HFF-Myc (cell line): ENCODE data around the gene CHL1.

ENCODE experiments used
- DNase-seq: peaks from one replicate; pipeline ENCODE4 v3.0.0-alpha.2; 2011; ENCODE audit warnings: low read depth; ENCODE audit errors: extremely low read depth
- H3K4me3 ChIP-seq: replicated peaks from 2 replicates; pipeline ENCODE4 v1.5.1; 2011; ENCODE audit warnings: low read depth, mild to moderate bottlenecking, control low read depth, low read length
- TF ChIP-seq, protein P1 (sequence below): IDR thresholded peaks from 2 replicates; pipeline ENCODE4 v1.5.1; 2012; ENCODE audit warnings: mild to moderate bottlenecking, low read depth, low read length, control low read depth; ENCODE audit errors: missing control alignments

The CHL1 gene

DNA sequence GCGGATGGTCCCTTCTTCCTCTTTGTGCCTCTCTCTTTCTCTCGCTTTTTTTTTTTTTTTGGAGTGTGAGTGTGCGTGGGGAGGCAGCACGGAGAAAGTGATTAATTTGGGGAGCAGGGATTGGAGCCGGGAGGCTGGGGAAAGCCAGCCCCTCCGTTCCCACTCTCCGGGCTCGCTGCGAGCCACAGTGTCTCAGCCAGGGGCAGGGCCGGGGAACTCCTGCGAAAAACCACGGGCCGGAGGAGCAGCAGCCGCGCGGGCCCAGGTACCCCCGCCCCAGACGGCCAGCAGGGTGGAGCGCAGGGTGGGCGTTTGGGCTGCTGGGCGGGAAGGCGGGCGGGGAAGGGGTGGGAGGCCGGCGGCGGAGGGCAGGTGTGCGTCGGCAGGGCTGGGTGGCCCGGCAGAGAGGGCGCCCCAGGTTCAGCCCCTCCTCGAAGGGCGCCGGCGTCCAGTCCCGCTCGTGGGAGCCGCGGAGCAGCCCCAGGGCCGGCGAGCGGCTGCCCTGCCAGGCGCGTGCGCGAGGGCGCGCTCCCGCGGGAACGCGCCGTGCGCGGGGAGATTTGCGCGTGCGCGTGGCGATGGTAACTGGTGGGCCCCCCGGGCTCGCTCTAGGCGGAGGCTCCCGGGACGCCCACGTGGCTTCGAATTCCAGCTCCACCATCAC, 1.4 kb downstream of the CHL1 start:
- TF ChIP-seq, protein P1, sequence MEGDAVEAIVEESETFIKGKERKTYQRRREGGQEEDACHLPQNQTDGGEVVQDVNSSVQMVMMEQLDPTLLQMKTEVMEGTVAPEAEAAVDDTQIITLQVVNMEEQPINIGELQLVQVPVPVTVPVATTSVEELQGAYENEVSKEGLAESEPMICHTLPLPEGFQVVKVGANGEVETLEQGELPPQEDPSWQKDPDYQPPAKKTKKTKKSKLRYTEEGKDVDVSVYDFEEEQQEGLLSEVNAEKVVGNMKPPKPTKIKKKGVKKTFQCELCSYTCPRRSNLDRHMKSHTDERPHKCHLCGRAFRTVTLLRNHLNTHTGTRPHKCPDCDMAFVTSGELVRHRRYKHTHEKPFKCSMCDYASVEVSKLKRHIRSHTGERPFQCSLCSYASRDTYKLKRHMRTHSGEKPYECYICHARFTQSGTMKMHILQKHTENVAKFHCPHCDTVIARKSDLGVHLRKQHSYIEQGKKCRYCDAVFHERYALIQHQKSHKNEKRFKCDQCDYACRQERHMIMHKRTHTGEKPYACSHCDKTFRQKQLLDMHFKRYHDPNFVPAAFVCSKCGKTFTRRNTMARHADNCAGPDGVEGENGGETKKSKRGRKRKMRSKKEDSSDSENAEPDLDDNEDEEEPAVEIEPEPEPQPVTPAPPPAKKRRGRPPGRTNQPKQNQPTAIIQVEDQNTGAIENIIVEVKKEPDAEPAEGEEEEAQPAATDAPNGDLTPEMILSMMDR = no peak
- no peak for DNase-seq
- H3K4me3 ChIP-seq = no peak overlapping the region

- no peak overlapping the region for H3K4me3 ChIP-seq
- TF ChIP-seq, protein P1 = no peak
- DNase-seq = no peak
These were observed 3.3 kb downstream of the CHL1 start for GRCh38 chr3:199835-200234.

DNA sequence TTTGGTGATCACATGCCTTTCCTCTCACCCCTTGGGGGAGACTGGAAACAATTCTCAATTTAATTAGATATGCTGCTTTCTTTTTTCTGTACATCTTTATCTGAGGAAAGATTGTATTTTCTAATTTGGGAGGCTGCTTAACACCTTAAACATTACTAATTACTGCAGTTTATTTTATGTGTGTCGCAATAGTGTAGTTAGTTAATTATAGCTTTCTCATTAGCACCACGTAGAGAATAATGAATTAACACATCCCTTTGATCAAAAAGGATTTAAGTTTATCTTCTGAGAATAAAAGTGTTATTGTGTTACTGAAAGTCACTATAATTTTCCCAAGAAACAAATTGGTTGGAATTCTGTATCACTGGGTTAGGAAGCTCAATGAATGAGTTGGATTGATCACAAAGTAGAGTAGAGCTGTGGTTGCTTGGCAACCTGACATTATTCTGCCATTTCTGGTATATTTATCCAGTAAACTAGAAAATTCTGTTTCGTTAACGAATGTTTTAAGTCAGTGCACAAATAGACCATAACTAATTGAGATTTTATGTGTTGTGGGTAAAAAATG, 4.3 kb downstream of the CHL1 start:
- no peak for DNase-seq
- H3K4me3 ChIP-seq = no peak overlapping the region
- TF ChIP-seq, protein P1 = no peak

GRCh38 chr3:204102-204501, 7.5 kb downstream of the CHL1 start:
- H3K4me3 ChIP-seq = no peak overlapping the region
- DNase-seq = no peak
- TF ChIP-seq, protein P1 = no peak

GRCh38 chr3:207973-208372, 11.4 kb downstream of the CHL1 start:
- TF ChIP-seq, protein P1 = no peak
- DNase-seq = no peak
- H3K4me3 ChIP-seq = no peak overlapping the region

- no peak overlapping the region for H3K4me3 ChIP-seq
- TF ChIP-seq, protein P1 = no peak
- DNase-seq = no peak
These were observed 14.1 kb downstream of the CHL1 start for GRCh38 chr3:210669-211068.
